Measurements from ENCODE around the gene B4GALT3.

B4GALT3 gene

GRCh38 chr1:161185732-161186311 is 8.5 kb upstream of the B4GALT3 start:
- DNase-seq: peak; percentile 100

- DNase-seq: peak; percentile 99
Observed at GRCh38 chr1:161185282-161185682, 8.0 kb upstream of the B4GALT3 start.

- peak; percentile 86 for DNase-seq
Observed at GRCh38 chr1:161182214-161182613, 4.9 kb upstream of the B4GALT3 start.

- peak; percentile 55 for DNase-seq
Observed at GRCh38 chr1:161180639-161181038, 3.3 kb upstream of the B4GALT3 start.

GRCh38 chr1:161179698-161180097 is 2.4 kb upstream of the B4GALT3 start:
- no peak for DNase-seq

GRCh38 chr1:161177936-161178244 is 583 bp upstream of the B4GALT3 start:
- no peak for DNase-seq

GRCh38 chr1:161176468-161177111 is 717 bp downstream of the B4GALT3 start:
- DNase-seq: no peak

- DNase-seq: no peak
Observed at GRCh38 chr1:161175771-161176453, 1.4 kb downstream of the B4GALT3 start.

- no peak for DNase-seq
Observed at GRCh38 chr1:161174911-161175310, 2.4 kb downstream of the B4GALT3 start.

- DNase-seq: no peak
Observed at GRCh38 chr1:161173711-161174110, 3.6 kb downstream of the B4GALT3 start.

- no peak for DNase-seq
Observed at GRCh38 chr1:161172776-161173376, 4.4 kb downstream of the B4GALT3 start.

GRCh38 chr1:161172349-161172748 is 5.0 kb downstream of the B4GALT3 start:
- DNase-seq: no peak

- no peak for DNase-seq
Observed at GRCh38 chr1:161171696-161172095, 5.6 kb downstream of the B4GALT3 start.

- DNase-seq: no peak
Observed at GRCh38 chr1:161171191-161171590, 6.1 kb downstream of the B4GALT3 start.

GRCh38 chr1:161168906-161169305 is 8.4 kb downstream of the B4GALT3 start:
- no peak for DNase-seq

GRCh38 chr1:161166669-161167548 is 10.4 kb downstream of the B4GALT3 start:
- DNase-seq: no peak

GRCh38 chr1:161165742-161166668 is 11.3 kb downstream of the B4GALT3 start, which contains the start of gene PPOX:
Gene PPOX, plus strand, starts transcription at chr1:161166426. Its CDS starts 422 bp downstream, at chr1:161166848.
- DNase-seq: peak; percentile 97

- DNase-seq: no peak
Observed at GRCh38 chr1:161164901-161165610, 12.3 kb downstream of the B4GALT3 start.

GRCh38 chr1:161163793-161164192 is 13.5 kb downstream of the B4GALT3 start:
- no peak for DNase-seq

- no peak for DNase-seq
Observed at GRCh38 chr1:161162806-161163205, 14.5 kb downstream of the B4GALT3 start.

GRCh38 chr1:161162052-161162451 is 15.3 kb downstream of the B4GALT3 start:
- no peak for DNase-seq
